ENCODE results near the gene MPPED1. TPM values are rescaled to one million over a fixed set of nuclear protein-coding genes. Genes with fewer than 3 reads are reported as not detected.

MPPED1 gene
- total RNA-seq, 1 experiment from 2014 or later = 0.28 TPM

- H3K27ac ChIP-seq (ENCODE audit: insufficient read length, low read depth, low read length) = no peak overlapping the region
- Mint-ChIP-seq H3K27ac (no peak overlapping the region), H3K4me1 (no peaks in the 10 kb centered on the region), H3K4me3 (no peak overlapping the region), H3K27me3 (ENCODE audit: low read depth) (peaks cover 2% of the 10 kb centered on the region; the same call in 1 of the 2 replicates), H3K36me3 (ENCODE audit: insufficient read depth in 1 of 3, low read depth in 3 of 3) (no peaks in the 10 kb centered on the region), H3K9me3 (no peaks in the 10 kb centered on the region)
- H3K56ac ChIP-seq (ENCODE audit: insufficient read length, low read depth, low read length) = no peak overlapping the region
- H3K23ac ChIP-seq (ENCODE audit: insufficient read length, low read depth, low read length) = no peak overlapping the region
- no peak overlapping the region for H2BK120ac ChIP-seq (ENCODE audit: low read depth, low read length, poor library complexity, severe bottlenecking)
- H3K9ac ChIP-seq (ENCODE audit: extremely low read depth, insufficient read length, low read length) = no peak overlapping the region
- H2BK12ac ChIP-seq (ENCODE audit: insufficient read length, low read depth, low read length) = no peak overlapping the region
- no peak overlapping the region for H3K18ac ChIP-seq (ENCODE audit: insufficient read length, low read depth, low read length)
- no peaks in the 10 kb centered on the region for H3K79me1 ChIP-seq (ENCODE audit: insufficient read depth, low read depth, low read length, poor library complexity, severe bottlenecking)
- no peak overlapping the region for H3K4ac ChIP-seq (ENCODE audit: low read depth, low read length)
- no peaks in the 10 kb centered on the region for H3K23me2 ChIP-seq (ENCODE audit: insufficient read length, low read depth, low read length, poor library complexity, severe bottlenecking)
- H3K9me3 ChIP-seq (ENCODE audit: control insufficient read depth, low read depth, low read length) = no peaks in the 10 kb centered on the region
- H3T11ph ChIP-seq (ENCODE audit: low read length) = no peak overlapping the region
- H3K79me2 ChIP-seq (ENCODE audit: insufficient read depth, low read length) = no peaks in the 10 kb centered on the region
- DNase-seq = no peak
- no peak overlapping the region for H2AFZ ChIP-seq (ENCODE audit: low read length)
- no peak overlapping the region for H2AK5ac ChIP-seq (ENCODE audit: insufficient read length, low read length)
- H3K14ac ChIP-seq (ENCODE audit: insufficient read depth, low read length) = no peak overlapping the region
- WGBS (ENCODE audit: extremely low coverage, insufficient read length, low lambda C conversion rate) = no CpG with 5 or more reads among the region's 2 CpGs
- no peak overlapping the region for H2BK20ac ChIP-seq (ENCODE audit: low read depth, low read length, poor library complexity, severe bottlenecking)
- no peaks in the 10 kb centered on the region for H3K4me1 ChIP-seq (ENCODE audit: insufficient read depth, low read length)
- no peak overlapping the region for H3K4me2 ChIP-seq (ENCODE audit: insufficient read depth, insufficient read length, low read length)
- no peak overlapping the region for H2BK5ac ChIP-seq (ENCODE audit: insufficient read length, low read length)
- H4K5ac ChIP-seq (ENCODE audit: insufficient read length, low read depth, low read length) = no peak overlapping the region
- no peaks in the 10 kb centered on the region for H3K27me3 ChIP-seq (ENCODE audit: insufficient read depth, low read length)
- no peak overlapping the region for H2BK15ac ChIP-seq (ENCODE audit: low read depth, low read length)
- H4K91ac ChIP-seq (ENCODE audit: insufficient read length, low read depth, low read length) = no peak overlapping the region
- no peak overlapping the region for H4K8ac ChIP-seq (replicated peaks; ENCODE audit: insufficient read length, low read depth, low read length)
- H4K20me1 ChIP-seq (ENCODE audit: control insufficient read depth, insufficient read depth, insufficient read length) = no peaks in the 10 kb centered on the region
- TF ChIP-seq CTCF (conservative IDR thresholded peaks at IDR 0.05) = no peak
These were observed 108.8 kb downstream of the MPPED1 start for GRCh38 chr22:43520632-43521039.

All from H9 (cell line).